ENCODE data around the gene PRDM16.
"Not testable (repeated sequence)": the region's sequence is repeated elsewhere in the genome, so short reads cannot be mapped to it uniquely, and the experiment has no call there.

The PRDM16 gene

DNA sequence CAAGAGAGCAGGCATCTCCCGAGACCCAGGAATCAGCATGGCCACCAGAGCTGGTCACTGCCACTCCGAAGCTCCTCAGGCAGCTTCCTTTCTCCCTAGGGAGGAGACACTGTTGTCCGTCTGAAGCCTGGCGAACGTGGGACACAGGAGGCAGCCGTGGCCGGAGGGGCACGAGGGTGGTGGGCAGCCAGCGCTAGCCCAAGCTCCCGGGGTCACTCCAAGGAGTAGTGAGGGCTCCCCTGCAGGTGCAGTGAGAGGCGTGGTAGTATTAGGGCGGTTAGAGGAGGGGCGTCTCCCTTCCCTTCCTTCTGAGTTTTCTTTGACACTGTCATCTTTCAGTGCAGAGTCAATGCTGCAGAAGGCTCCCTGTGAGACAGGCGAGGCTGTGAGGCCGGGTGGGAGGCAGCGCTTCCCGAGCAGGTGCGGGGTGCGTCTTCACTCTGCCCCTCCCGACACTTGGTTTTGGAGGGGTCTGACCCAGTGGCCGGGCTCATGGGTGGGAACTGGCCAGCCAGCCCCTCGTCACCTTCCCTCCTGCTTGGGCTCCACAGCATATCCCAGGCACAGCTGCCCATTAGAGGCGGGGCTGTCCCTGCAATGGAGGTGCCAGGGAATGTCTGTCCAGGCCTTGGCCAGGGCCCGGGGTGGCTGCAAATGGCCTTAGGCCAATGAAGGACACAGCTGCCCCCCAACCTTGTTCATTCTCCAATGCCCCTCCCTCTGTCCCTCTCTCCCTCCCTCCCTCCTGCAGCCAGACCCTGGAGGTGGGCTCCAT is 213.8 kb downstream of the PRDM16 start:
- TF ChIP-seq CTCF (IDR thresholded peaks at IDR 0.05; ENCODE audit: insufficient read depth, low read length, poor library complexity, severe bottlenecking): no peak
- Histone ChIP-seq H3K36me3 (ENCODE audit: control insufficient read depth, insufficient read depth, low read length) (no peaks in the 10 kb centered on the region), H3K27me3 (replicated peaks; ENCODE audit: control insufficient read depth, insufficient read depth, low read length) (no peaks in the 10 kb centered on the region; the same call in 1 of the 2 replicates), H3K4me3 (replicated peaks; ENCODE audit: low read depth, low read length) (no peak overlapping the region)
- DNase-seq (ENCODE audit: extremely low read depth, insufficient read length): no peak

- DNase-seq (ENCODE audit: extremely low read depth, insufficient read length): no peak
- no peak for TF ChIP-seq CTCF (IDR thresholded peaks at IDR 0.05; ENCODE audit: insufficient read depth, low read length, poor library complexity, severe bottlenecking)
- Histone ChIP-seq H3K4me3 (replicated peaks; ENCODE audit: low read depth, low read length) (no peak overlapping the region), H3K36me3 (ENCODE audit: control insufficient read depth, insufficient read depth, low read length) (no peaks in the 10 kb centered on the region), H3K27me3 (replicated peaks; ENCODE audit: control insufficient read depth, insufficient read depth, low read length) (no peaks in the 10 kb centered on the region)
Measured at GRCh38 chr1:3283849-3284248, 214.8 kb downstream of the PRDM16 start.

DNA sequence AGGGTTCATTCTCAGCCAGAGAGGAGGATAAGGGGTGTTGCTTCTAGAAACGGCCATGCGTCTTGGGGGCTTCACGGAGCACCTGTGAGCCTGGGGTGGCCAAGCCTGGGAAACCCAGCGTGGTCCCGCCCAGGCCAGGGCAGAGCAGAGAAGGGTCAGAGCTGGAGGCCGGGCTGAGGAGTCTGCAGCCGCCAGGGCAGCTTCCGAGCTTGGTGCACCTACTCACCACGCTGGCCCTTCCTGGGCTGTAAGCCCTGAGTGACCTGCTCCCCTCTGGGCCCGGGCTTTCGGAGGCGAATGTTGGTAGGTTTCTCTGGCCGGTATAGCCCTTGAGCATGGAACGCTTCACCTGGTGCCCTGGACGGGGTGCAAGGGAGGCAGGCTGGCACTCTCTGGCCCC is 215.7 kb downstream of the PRDM16 start:
- Histone ChIP-seq H3K36me3 (ENCODE audit: control insufficient read depth, insufficient read depth, low read length) (no peaks in the 10 kb centered on the region), H3K4me3 (replicated peaks; ENCODE audit: low read depth, low read length) (no peak overlapping the region), H3K27me3 (replicated peaks; ENCODE audit: control insufficient read depth, insufficient read depth, low read length) (no peaks in the 10 kb centered on the region)
- no peak for DNase-seq (ENCODE audit: extremely low read depth, insufficient read length)
- no peak for TF ChIP-seq CTCF (IDR thresholded peaks at IDR 0.05; ENCODE audit: insufficient read depth, low read length, poor library complexity, severe bottlenecking)

GRCh38 chr1:3285106-3285740 is 216.2 kb downstream of the PRDM16 start:
- no peak for TF ChIP-seq CTCF (IDR thresholded peaks at IDR 0.05; ENCODE audit: insufficient read depth, low read length, poor library complexity, severe bottlenecking)
- DNase-seq (ENCODE audit: extremely low read depth, insufficient read length): no peak
- no peaks in the 10 kb centered on the region for H3K27me3 ChIP-seq (replicated peaks; ENCODE audit: control insufficient read depth, insufficient read depth, low read length)

DNA sequence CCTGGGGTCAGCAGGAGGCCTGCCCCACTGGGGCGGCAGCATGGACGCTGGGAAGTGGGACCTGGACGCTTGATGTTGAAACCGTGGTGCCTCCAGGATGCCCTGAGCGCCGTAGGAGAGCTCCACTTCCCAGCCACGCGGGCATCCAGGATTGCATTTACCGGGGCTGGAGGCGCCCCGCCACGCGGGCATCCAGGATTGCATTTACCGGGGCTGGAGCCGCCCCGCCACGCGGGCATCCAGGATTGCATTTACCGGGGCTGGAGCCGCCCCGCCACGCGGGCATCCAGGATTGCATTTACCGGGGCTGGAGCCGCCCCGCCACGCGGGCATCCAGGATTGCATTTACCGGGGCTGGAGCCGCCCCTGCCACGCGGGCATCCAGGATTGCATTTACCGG is 218.1 kb downstream of the PRDM16 start:
- DNase-seq (ENCODE audit: extremely low read depth, insufficient read length); H3K36me3 ChIP-seq (ENCODE audit: control insufficient read depth, insufficient read depth, low read length); H3K27me3 ChIP-seq (replicated peaks; ENCODE audit: control insufficient read depth, insufficient read depth, low read length); H3K4me3 ChIP-seq (replicated peaks; ENCODE audit: low read depth, low read length): not testable (repeated sequence)

More at GRCh38 chr1:3285106-3285740, 216.2 kb downstream of the PRDM16 start:
- no peaks in the 10 kb centered on the region for H3K36me3 ChIP-seq (ENCODE audit: control insufficient read depth, insufficient read depth, low read length)
- H3K4me3 ChIP-seq (replicated peaks; ENCODE audit: low read depth, low read length): no peak overlapping the region

DNA sequence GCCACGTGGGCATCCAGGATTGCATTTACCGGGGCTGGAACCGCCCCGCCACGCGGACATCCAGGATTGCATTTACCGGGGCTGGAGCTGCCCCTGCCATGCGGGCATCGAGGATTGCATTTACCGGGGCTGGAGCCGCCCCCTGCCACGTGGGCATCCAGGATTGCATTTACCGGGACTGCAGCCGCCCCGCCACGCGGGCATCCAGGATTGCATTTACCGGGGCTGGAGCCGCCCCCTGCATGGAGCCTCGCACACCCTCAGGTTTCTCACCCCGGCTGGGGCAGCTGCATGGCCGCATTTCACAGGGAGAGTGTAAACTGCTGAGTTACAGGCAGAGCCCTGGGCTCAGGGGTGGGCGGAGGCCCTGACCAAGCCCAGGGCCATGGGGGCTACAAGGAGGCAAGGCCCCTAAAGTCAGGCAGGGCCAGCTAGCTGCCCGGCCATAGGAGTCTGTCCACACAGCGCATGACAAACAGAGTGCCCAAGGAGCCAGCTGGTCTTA is 218.7 kb downstream of the PRDM16 start:
- no peak for TF ChIP-seq CTCF (IDR thresholded peaks at IDR 0.05; ENCODE audit: insufficient read depth, low read length, poor library complexity, severe bottlenecking)
- Histone ChIP-seq H3K27me3 (replicated peaks; ENCODE audit: control insufficient read depth, insufficient read depth, low read length) (no peaks in the 10 kb centered on the region), H3K4me3 (replicated peaks; ENCODE audit: low read depth, low read length) (no peak overlapping the region), H3K36me3 (ENCODE audit: control insufficient read depth, insufficient read depth, low read length) (no peaks in the 10 kb centered on the region)
- no peak for DNase-seq (ENCODE audit: extremely low read depth, insufficient read length)

All from GM06990 (cell line).